GM18858 (cell line): ENCODE results near the gene TGM3.
"Not testable (repeated sequence)": the region's sequence is repeated elsewhere in the genome, so short reads cannot be mapped to it uniquely, and the experiment has no call there.

Source experiments
- ATAC-seq: cut with Tn5 transposase; IDR thresholded peaks from one replicate; pipeline ENCODE4 v1.9.1; 2021; ENCODE audit not compliant: unreplicated experiment

Gene TGM3

GRCh38 chr20:2295886-2296515 is at the start of gene TGM3:
TGM3 (plus strand) TSS chr20:2296001; CDS start chr20:2296064, 63 bp downstream.
- no peak for ATAC-seq

- no peak for ATAC-seq
Observed at GRCh38 chr20:2246069-2246491, 49.7 kb upstream of the TGM3 start.

- no peak for ATAC-seq
Observed at GRCh38 chr20:2248837-2249236, 47.0 kb upstream of the TGM3 start.

- no peak for ATAC-seq
Observed at GRCh38 chr20:2249935-2250334, 45.9 kb upstream of the TGM3 start.

- ATAC-seq, result no peak
Observed at GRCh38 chr20:2252419-2252997, 43.3 kb upstream of the TGM3 start.

GRCh38 chr20:2253256-2253655 is 42.5 kb upstream of the TGM3 start:
- no peak for ATAC-seq

GRCh38 chr20:2254333-2254732 is 41.5 kb upstream of the TGM3 start:
- ATAC-seq, result no peak

GRCh38 chr20:2255926-2256531 is 39.8 kb upstream of the TGM3 start:
- no peak for ATAC-seq

- no peak for ATAC-seq
Observed at GRCh38 chr20:2259731-2260130, 36.1 kb upstream of the TGM3 start.

GRCh38 chr20:2260250-2260649 is 35.6 kb upstream of the TGM3 start:
- ATAC-seq, result no peak

GRCh38 chr20:2261046-2261485 is 34.7 kb upstream of the TGM3 start:
- ATAC-seq, result no peak

GRCh38 chr20:2261629-2262028 is 34.2 kb upstream of the TGM3 start:
- no peak for ATAC-seq

- ATAC-seq, result no peak
Observed at GRCh38 chr20:2264118-2264517, 31.7 kb upstream of the TGM3 start.

GRCh38 chr20:2264621-2265374 is 31.0 kb upstream of the TGM3 start:
- not testable (repeated sequence) for ATAC-seq

GRCh38 chr20:2273634-2274302 is 22.0 kb upstream of the TGM3 start:
- no peak for ATAC-seq

GRCh38 chr20:2276015-2276414 is 19.8 kb upstream of the TGM3 start:
- no peak for ATAC-seq

- ATAC-seq, result no peak
Observed at GRCh38 chr20:2279253-2279779, 16.5 kb upstream of the TGM3 start.

- ATAC-seq, result no peak
Observed at GRCh38 chr20:2280082-2280481, 15.7 kb upstream of the TGM3 start.

- no peak for ATAC-seq
Observed at GRCh38 chr20:2281563-2281962, 14.2 kb upstream of the TGM3 start.

- ATAC-seq, result no peak
Observed at GRCh38 chr20:2282181-2282580, 13.6 kb upstream of the TGM3 start.
